GM12875 (cell line): ENCODE measurements around the gene NEU1.
"Not testable (repeated sequence)": the region's sequence is repeated elsewhere in the genome, so short reads cannot be mapped to it uniquely, and the experiment has no call there.

ENCODE experiments used
- H3K4me3 ChIP-seq: one replicate; pipeline ENCODE4 v1.5.1; 2011; ENCODE audit warnings: low read depth, low read length, control low read depth
- CTCF ChIP-seq: IDR thresholded peaks from 2 replicates; pipeline ENCODE4 v1.5.1; 2011; ENCODE audit warnings: low read depth, mild to moderate bottlenecking, control low read depth, inconsistent platforms, low read length, moderate library complexity, borderline replicate concordance; ENCODE audit not compliant: insufficient read depth

Gene NEU1

GRCh38 chr6:31827286-31828079, 35.1 kb downstream of the NEU1 start, which contains the start of gene HSPA1B:
Gene HSPA1B (plus strand): TSS chr6:31827738. CDS start chr6:31827951, 213 bp downstream.
- peak within 1 kb of the TSS; percentile 53 for H3K4me3 ChIP-seq
- TF ChIP-seq CTCF: no peak

DNA sequence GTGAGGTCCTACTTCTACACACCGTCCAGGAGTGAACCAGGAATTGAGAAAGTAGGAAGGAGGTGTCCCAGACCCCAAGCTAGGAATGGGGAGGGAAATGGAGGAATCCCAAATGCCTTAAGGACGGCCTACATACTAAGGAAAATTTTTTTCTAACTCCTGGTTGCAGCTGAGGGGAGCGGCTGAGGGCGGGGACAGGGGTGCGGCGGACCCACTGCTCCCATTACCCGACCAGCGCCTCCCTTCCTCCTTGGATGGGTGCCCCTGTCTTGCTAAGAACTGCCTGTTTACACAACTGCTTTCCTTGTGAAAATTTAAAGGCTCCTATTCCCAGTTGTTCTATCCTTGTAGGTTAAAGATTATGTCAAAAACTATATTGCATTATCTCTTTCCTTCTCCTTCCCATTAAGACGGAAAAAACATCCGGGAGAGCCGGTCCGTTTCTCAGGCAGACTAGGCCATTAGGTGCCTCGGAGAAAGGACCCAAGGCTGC, 35.8 kb downstream of the NEU1 start:
- TF ChIP-seq CTCF: no peak
- H3K4me3 ChIP-seq: peak overlapping the region; percentile 53

DNA sequence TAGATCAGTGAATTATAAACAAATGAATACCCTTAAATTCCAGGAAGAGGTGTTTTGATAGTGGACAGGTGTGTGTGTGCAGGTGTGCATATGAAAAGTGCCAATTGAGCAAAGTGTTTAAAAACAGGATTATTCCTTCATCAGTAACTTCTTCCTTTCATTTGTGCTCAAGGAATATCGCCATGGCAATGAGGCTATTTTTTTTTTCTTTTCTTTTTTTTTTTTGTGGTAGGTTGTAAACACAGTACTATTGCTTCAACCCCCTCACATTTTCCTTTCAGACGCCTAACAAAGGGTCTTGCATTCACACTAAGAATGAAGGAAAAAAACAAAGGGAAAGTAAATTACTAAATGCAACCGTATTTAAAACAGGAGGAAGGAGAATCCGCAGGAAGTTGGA, 37.1 kb downstream of the NEU1 start:
- H3K4me3 ChIP-seq: no peak overlapping the region
- TF ChIP-seq CTCF: no peak

DNA sequence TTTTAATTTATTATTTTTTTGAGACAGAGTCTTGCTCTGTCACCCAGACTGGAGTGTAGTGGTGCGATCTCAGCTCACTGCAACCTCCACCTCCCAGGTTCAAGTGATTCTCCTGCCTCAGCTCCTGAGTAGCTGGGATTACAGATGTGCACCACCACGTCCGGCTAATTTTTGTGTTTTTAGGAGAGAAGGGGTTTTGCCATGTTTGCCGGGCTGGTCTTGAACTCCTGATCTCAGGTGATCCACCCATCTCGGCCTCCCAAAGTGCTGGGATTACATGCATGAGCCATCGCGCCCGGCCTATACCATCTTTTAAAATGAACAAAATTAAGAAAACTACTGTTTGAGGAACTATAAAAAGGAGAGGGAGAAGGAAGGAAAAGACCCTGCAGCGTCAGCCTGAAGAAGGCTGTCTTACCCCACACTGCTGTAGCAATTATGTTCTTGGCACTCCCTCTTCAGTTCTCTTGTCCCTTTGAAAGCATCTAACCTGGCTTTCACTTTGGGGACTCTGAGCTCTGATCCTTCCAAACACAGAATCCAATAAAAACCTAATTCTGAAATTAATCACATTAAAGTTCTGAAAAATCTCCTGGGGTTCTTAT, 38.9 kb downstream of the NEU1 start:
- H3K4me3 ChIP-seq: not testable (repeated sequence)

DNA sequence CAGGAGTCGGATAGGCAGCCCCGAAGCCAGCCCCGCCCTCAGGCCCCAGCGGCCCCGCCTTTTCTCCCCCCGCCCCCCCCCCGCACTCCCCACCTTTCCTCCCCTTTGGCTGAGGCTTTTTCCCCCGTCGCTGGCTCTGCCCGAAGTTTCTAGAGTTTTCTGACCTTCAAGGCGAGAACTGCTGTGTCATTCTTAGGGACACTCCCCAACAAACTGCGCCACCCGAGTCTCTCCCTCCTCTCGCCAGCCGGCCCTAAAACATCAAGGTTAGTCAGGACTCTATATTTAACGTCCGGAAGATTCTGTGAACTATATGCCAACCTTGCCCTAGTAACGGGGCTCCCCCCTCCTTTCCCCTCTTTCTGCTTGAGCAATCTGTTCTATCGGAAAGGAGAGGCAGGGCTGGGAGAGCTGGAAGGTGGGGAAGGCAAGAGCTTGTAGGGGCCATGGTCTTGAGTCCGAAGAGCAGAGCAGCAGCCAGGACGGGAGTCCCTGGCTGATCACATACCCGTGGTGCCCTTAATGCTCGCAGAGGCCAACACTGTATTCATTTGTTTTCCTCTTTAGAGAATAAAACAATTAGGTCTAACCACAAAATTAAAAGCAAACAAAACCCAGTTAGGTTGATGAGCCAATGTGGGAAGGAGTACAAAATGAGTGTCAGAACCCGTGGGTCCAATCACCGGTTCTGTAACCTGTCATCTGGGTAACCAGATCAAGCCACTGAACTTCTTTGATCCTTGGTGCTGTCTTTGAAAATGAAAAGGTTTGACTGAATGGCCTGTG, 40.4 kb downstream of the NEU1 start:
- H3K4me3 ChIP-seq: peak overlapping the region; percentile 47
- TF ChIP-seq CTCF: no peak

DNA sequence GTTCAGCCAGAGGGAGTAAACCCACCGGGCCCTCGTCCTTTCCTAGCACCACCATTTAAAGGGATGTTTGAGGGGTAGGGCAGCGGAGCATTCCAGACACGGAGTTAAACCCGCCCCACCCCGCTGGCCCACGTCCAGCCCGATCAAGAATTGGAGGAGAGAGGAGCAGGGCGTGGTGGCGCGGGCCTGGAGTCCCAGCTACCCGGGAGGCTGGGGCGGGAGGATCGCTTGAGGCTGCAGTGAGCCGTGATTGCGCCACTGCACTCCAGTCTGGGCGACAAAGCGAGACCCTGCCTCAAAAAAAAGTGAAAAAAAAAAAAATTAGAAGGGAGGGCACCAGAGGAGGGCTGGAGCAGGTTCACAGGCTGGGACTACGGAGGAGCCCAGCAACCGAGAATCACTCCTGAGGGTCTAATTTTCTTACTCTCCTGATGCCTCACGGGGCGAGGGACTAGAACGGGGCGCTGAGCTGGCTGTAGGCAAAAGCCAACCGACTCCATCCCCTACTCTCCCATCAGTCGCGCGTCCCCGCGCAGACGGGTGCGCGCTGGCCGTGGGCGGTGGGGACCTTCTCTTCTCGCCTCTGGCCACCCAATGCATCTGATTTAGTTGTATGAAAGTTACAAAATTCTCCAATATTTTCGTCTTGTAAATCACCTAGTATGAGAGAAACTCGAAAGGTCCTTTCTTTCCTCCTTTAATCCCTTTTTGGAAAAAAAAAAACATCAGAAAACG, 41.2 kb downstream of the NEU1 start:
- H3K4me3 ChIP-seq: peak overlapping the region; percentile 44
- TF ChIP-seq CTCF: no peak

DNA sequence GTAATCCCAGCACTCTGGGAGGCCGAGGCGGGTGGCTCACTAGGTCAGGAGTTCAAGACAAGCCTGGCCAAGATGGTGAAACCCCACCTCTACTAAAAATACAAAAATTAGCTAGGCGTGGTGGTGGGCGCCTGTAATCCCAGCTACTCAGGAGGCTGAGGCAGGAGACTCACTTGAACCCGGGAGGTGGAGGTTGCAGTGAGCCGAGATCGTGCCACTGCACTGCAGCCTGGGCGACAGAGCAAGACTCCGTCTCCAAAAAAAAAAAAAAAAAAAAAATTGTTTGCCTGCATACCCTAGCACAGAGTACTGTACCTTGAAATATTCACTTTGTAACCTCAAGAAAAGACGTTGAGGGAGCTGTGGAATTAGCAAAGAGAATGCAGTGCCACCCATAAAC, 42.2 kb downstream of the NEU1 start:
- H3K4me3 ChIP-seq: not testable (repeated sequence)
